Subcutaneous adipose tissue (tissue), 4 donors: ENCODE data around the gene C19orf47. TPM values are rescaled to one million over a fixed set of nuclear protein-coding genes. Genes with fewer than 3 reads are reported as not detected.

Experiments used
- CTCF ChIP-seq: fragments of 450-650 bp; IDR thresholded peaks from one replicate; pipeline ENCODE4 v1.5.1; 2016; ENCODE audit warnings: low read depth, mild to moderate bottlenecking, control low read depth, antibody characterized with exemption, moderate library complexity
- total RNA-seq, 4 donors: library from RNA; depleted of rRNA; stranded (reverse); fragments of >200 nt; gene quantifications; one replicate each; pipeline ENCODE4 v1.1.0, GENCODE V29; 2016

The C19orf47 gene, protein sequence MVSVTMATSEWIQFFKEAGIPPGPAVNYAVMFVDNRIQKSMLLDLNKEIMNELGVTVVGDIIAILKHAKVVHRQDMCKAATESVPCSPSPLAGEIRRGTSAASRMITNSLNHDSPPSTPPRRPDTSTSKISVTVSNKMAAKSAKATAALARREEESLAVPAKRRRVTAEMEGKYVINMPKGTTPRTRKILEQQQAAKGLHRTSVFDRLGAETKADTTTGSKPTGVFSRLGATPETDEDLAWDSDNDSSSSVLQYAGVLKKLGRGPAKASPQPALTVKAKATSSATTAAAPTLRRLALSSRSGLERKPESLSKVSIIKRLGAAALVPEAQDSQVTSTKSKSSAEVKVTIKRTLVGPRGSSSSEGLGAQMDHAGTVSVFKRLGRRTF
- total RNA-seq = 10 to 100 TPM in 3 of 4 donors, 1 to 10 TPM in 1; 6.8 to 19.2 (median 10.2) TPM

DNA sequence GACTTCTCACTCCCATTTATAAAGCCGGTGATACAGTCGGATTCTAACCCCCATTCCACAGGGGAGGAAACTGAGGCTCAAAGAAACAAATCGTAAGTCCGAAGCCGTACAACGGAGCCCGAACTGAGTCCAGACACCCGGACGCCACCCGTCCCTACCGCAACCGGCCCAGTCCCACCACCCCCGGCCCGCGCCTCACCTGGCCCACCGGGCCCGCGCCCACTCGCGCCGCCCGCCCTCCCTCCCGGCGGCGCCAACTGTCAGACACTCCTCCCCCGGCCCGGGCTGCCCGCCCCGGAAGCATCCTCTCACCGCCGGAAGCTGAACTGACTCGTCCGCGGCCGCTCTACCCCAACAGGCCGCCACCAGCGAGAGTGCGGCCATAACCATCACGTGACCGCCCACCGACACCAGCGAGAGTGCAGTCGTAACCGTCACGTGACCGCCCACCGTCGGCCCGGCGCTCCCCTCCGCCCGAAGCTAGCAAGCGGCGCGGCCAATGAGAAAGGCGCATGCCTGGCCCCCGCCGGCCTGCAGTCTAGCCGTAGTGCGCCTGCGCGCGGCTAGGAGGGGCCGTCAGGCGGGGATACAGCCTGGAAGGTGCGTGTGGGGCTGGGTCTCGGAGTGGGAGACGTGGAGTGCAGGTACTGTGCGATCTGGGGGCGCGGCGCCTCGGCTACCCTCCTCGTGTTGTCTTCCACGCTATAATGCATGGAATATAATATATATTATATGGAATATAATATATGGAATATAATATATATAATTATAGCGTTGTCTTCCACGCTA is at the start of gene C19orf47, which contains the start of gene PLD3:
TSS of gene C19orf47 (minus strand) at position 273 of the 789 bp plus-strand sequence. CDS start 6,540 bp downstream, outside the sequence.
TSS of gene PLD3 (plus strand) at position 571 of the 789 bp plus-strand sequence. CDS start 17,789 bp downstream, outside the sequence.
- no peak for TF ChIP-seq CTCF

- no peak for TF ChIP-seq CTCF
Measured at GRCh38 chr19:40397568-40397906, 49.3 kb upstream of the C19orf47 start.

DNA sequence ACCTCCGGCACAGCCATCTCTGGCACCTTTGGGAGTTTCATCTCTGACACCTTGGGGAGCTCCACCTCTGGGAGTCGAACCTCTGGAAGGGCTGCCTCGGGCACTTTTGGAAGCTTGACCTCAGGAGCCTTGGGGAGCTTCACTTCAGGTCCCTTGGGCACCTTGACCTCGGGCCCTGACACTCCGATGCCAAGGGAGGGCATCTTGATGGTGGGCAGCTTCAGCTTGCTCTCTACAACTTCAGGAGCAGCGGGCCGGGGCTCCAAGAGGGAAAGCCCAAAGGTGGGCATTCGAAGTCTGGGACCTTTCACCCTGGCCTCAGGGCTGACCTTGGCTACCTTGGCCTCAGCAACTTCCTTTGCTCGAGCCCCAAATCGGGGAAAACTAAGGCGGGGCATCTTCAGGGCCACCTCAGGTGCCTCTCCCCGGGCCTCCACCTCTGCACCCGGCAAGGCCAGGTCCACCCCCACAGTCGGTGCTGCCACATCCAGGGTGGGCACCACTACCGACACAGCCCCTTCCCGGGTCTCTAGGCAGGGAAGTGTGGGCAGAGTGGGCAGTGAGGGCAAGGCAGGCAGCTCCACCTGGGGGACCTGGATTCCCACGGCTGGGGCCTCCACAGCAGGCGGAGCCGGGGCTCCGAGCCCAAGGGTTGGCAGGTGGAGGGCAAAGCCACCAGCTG is 48.8 kb upstream of the C19orf47 start:
- no peak for TF ChIP-seq CTCF

DNA sequence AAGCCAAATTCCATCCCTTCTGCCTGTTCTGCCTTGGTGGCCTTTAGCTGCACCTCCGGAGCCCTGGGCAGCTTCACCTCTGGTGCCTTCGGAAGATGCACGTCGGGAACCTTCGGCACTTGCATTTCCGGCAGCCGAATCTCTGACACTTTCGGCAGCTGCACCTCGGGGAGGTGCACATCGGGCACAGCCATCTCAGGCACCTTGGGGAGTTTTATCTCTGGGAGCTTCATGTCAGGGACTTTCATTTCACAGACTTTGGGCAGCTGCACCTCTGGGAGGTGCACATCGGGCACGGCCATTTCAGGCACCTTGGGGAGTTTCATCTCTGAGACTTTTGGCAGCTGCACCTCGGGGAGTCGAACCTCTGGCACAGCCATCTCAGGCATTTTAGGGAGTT is 47.8 kb upstream of the C19orf47 start:
- no peak for TF ChIP-seq CTCF

DNA sequence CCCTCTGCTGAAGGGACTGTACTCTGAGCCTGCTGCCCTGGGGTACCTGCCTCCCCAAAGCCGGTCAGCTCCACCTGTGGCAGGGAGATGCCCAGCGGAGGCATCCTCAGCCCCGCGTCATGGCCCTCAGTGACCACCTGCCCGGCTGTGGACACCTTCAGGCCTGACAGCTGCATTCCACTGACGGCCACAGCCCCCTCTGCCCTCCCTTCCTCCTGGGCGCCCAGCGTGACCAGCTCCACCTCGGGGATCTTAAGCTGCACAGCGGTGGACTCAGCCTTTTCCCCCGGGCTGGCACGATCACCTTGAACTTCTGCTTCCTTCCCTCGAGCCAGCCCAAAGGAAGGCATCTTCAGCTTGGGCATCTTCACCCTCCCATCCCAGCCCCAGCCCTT is 46.6 kb upstream of the C19orf47 start:
- no peak for TF ChIP-seq CTCF

- no peak for TF ChIP-seq CTCF
Measured at GRCh38 chr19:40393894-40394815, 46.0 kb upstream of the C19orf47 start.
